Measurements from ENCODE around the gene ZBP1. TPM values are rescaled to one million over a fixed set of nuclear protein-coding genes. Genes with fewer than 3 reads are reported as not detected.

The ZBP1 gene
- total and polyA plus RNA-seq, 5 donors from 2014 or later: 12.4 to 67.0 (median 24.8) TPM

- H3K9me3 ChIP-seq (ENCODE audit: control insufficient read depth in 2 of 2, low read length in 2 of 2): no peaks in the 10 kb centered on the region
- Mint-ChIP-seq H3K27ac (no peak overlapping the region), H3K36me3 (peaks cover 36% of the 10 kb centered on the region), H3K27me3 (peaks cover 4% of the 10 kb centered on the region), H3K4me1 (peaks cover 0 to 11% (median 4%) of the 10 kb centered on the region in 4 donors), H3K4me3 (no peak overlapping the region), H3K9me3 (no peaks in the 10 kb centered on the region)
- no peak for DNase-seq
- peaks cover 7% of the 10 kb centered on the region for H3K4me1 ChIP-seq (ENCODE audit: control insufficient read depth, insufficient read depth, low read length, poor library complexity, severe bottlenecking)
- ATAC-seq (ENCODE audit: low read depth in 2 of 2): no peak
- H3K4me3 ChIP-seq (ENCODE audit: low read depth, low read length): no peak overlapping the region
- H3K27me3 ChIP-seq (ENCODE audit: control insufficient read depth, insufficient read depth, low read length): no peaks in the 10 kb centered on the region
- peaks cover 84% of the 10 kb centered on the region for H3K36me3 ChIP-seq (ENCODE audit: control insufficient read depth, insufficient read depth, low read length)
- H3K27ac ChIP-seq (ENCODE audit: insufficient read depth, low read length, poor library complexity, severe bottlenecking): no peak overlapping the region
Observed at GRCh38 chr20:57611586-57612311, 8.5 kb downstream of the ZBP1 start.

DNA sequence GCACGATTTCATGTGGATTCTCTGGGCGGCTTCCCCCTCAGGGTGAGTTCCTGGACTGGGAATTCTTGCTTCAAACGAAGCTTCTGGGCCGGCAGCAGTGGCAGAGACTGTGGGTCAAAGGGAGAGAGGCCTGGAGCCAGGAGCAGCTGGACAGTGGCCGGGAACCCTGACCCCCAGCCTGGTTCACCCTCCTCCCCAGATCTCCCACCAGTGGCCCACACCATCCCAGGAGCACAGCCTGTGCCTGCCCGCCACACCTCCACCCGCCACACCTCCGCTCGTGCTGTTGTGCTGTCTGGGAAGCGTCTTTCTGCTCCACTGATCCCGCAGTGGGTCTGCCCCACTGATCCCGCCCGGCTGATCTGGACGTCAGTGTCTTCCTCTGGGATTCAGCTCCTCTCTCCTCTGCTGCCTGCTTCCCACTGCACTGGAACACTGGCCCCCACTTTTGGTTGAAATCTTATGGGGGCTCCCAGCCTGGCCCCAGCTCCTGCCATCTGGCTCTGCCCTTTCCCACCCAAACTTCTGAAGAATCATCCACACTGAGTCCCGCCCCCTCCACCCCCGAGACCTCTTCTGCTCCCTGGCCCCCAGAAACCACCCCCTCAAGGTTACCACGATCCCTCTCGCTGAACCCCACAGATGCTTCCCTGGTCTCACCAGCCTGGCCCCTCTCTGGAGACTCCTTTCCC is 9.8 kb downstream of the ZBP1 start:
- Histone ChIP-seq H3K9me3 (ENCODE audit: control insufficient read depth in 2 of 2, low read length in 2 of 2) (no peaks in the 10 kb centered on the region), H3K4me1 (ENCODE audit: control insufficient read depth, insufficient read depth, low read length, poor library complexity, severe bottlenecking) (no peaks in the 10 kb centered on the region), H3K27ac (ENCODE audit: insufficient read depth, low read length, poor library complexity, severe bottlenecking) (no peak overlapping the region), H3K4me3 (ENCODE audit: low read depth, low read length) (no peak overlapping the region), H3K36me3 (ENCODE audit: control insufficient read depth, insufficient read depth, low read length) (peaks cover 82% of the 10 kb centered on the region), H3K27me3 (ENCODE audit: control insufficient read depth, insufficient read depth, low read length) (no peaks in the 10 kb centered on the region)
- Mint-ChIP-seq H3K4me3 (no peak overlapping the region), H3K9me3 (no peaks in the 10 kb centered on the region), H3K36me3 (peaks cover 33% of the 10 kb centered on the region), H3K27me3 (peaks cover 4% of the 10 kb centered on the region), H3K4me1 (peaks cover 0 to 7% (median 4%) of the 10 kb centered on the region in 4 donors), H3K27ac (no peak overlapping the region)
- DNase-seq (no peak), ATAC-seq (ENCODE audit: low read depth in 2 of 2) (no peak)

GRCh38 chr20:57609842-57610167 is 10.4 kb downstream of the ZBP1 start:
- Histone ChIP-seq H3K4me3 (ENCODE audit: low read depth, low read length) (no peak overlapping the region), H3K9me3 (ENCODE audit: control insufficient read depth in 2 of 2, low read length in 2 of 2) (no peaks in the 10 kb centered on the region), H3K36me3 (ENCODE audit: control insufficient read depth, insufficient read depth, low read length) (peaks cover 81% of the 10 kb centered on the region), H3K4me1 (ENCODE audit: control insufficient read depth, insufficient read depth, low read length, poor library complexity, severe bottlenecking) (no peaks in the 10 kb centered on the region), H3K27ac (ENCODE audit: insufficient read depth, low read length, poor library complexity, severe bottlenecking) (no peak overlapping the region), H3K27me3 (ENCODE audit: control insufficient read depth, insufficient read depth, low read length) (no peaks in the 10 kb centered on the region)
- DNase-seq (no peak), ATAC-seq (ENCODE audit: low read depth in 2 of 2) (no peak)
- Mint-ChIP-seq H3K4me1 (peaks cover 0 to 8% (median 6%) of the 10 kb centered on the region in 4 donors), H3K27ac (no peak overlapping the region), H3K4me3 (no peak overlapping the region), H3K9me3 (no peaks in the 10 kb centered on the region), H3K27me3 (peaks cover 4% of the 10 kb centered on the region), H3K36me3 (peaks cover 39% of the 10 kb centered on the region)

GRCh38 chr20:57609086-57609841 is 11.0 kb downstream of the ZBP1 start:
- no peaks in the 10 kb centered on the region for H3K4me1 ChIP-seq (ENCODE audit: control insufficient read depth, insufficient read depth, low read length, poor library complexity, severe bottlenecking)
- peaks cover 76% of the 10 kb centered on the region for H3K36me3 ChIP-seq (ENCODE audit: control insufficient read depth, insufficient read depth, low read length)
- Mint-ChIP-seq H3K9me3 (no peaks in the 10 kb centered on the region), H3K4me1 (peaks cover 0 to 10% (median 6%) of the 10 kb centered on the region in 4 donors), H3K27me3 (peaks cover 4% of the 10 kb centered on the region), H3K4me3 (no peak overlapping the region), H3K36me3 (peaks cover 41% of the 10 kb centered on the region), H3K27ac (peak overlapping the region in 1 of 3 donors; percentile 73)
- DNase-seq: no peak
- no peak overlapping the region for H3K27ac ChIP-seq (ENCODE audit: insufficient read depth, low read length, poor library complexity, severe bottlenecking)
- no peak for ATAC-seq (ENCODE audit: low read depth in 2 of 2)
- no peaks in the 10 kb centered on the region for H3K27me3 ChIP-seq (ENCODE audit: control insufficient read depth, insufficient read depth, low read length)
- no peaks in the 10 kb centered on the region for H3K9me3 ChIP-seq (ENCODE audit: control insufficient read depth in 2 of 2, low read length in 2 of 2)
- H3K4me3 ChIP-seq (ENCODE audit: low read depth, low read length): no peak overlapping the region

GRCh38 chr20:57608516-57608915 is 11.7 kb downstream of the ZBP1 start:
- H3K4me1 ChIP-seq (ENCODE audit: control insufficient read depth, insufficient read depth, low read length, poor library complexity, severe bottlenecking): no peaks in the 10 kb centered on the region
- peaks cover 4% of the 10 kb centered on the region for H3K27me3 Mint-ChIP-seq
- H3K4me3 Mint-ChIP-seq: no peak overlapping the region
- no peak overlapping the region for H3K27ac Mint-ChIP-seq
- no peaks in the 10 kb centered on the region for H3K9me3 ChIP-seq (ENCODE audit: control insufficient read depth in 2 of 2, low read length in 2 of 2)
- ATAC-seq (ENCODE audit: low read depth in 2 of 2) (no peak), DNase-seq (no peak)
- no peak overlapping the region for H3K27ac ChIP-seq (ENCODE audit: insufficient read depth, low read length, poor library complexity, severe bottlenecking)
- no peak overlapping the region for H3K4me3 ChIP-seq (ENCODE audit: low read depth, low read length)
- H3K4me1 Mint-ChIP-seq: peaks cover 0 to 10% (median 6%) of the 10 kb centered on the region in 4 donors
- no peaks in the 10 kb centered on the region for H3K27me3 ChIP-seq (ENCODE audit: control insufficient read depth, insufficient read depth, low read length)
- no peaks in the 10 kb centered on the region for H3K9me3 Mint-ChIP-seq
- peaks cover 41% of the 10 kb centered on the region for H3K36me3 Mint-ChIP-seq
- peaks cover 70% of the 10 kb centered on the region for H3K36me3 ChIP-seq (ENCODE audit: control insufficient read depth, insufficient read depth, low read length)

DNA sequence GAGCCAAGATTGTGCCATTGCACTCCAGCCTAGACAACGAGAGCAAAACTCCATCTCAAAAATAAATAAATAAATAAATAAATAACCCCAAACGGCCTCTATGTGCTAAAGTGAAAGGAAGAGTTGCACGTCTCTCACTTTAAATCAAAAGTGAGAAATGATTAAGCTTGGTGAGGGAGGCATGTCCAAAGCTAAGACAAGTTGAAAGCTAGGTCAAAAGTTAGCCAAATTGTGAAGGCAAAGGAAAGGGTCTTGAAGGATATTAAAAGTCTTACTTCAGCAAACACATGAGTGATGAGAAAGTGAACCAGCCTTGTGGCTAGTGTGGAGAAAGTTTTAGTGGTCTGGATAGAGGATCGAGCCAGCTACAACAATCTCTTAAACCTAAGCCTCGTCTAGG is 14.3 kb downstream of the ZBP1 start:
- peaks cover 0 to 10% (median 6%) of the 10 kb centered on the region in 4 donors for H3K4me1 Mint-ChIP-seq
- H3K27ac Mint-ChIP-seq: peak overlapping the region in 1 of 3 donors; percentile 48
- no peaks in the 10 kb centered on the region for H3K27me3 ChIP-seq (ENCODE audit: control insufficient read depth, insufficient read depth, low read length)
- H3K36me3 Mint-ChIP-seq: peaks cover 35% of the 10 kb centered on the region
- H3K27ac ChIP-seq (ENCODE audit: insufficient read depth, low read length, poor library complexity, severe bottlenecking): no peak overlapping the region
- H3K4me3 ChIP-seq (ENCODE audit: low read depth, low read length): no peak overlapping the region
- peaks cover 2% of the 10 kb centered on the region for H3K27me3 Mint-ChIP-seq
- H3K4me1 ChIP-seq (ENCODE audit: control insufficient read depth, insufficient read depth, low read length, poor library complexity, severe bottlenecking): no peaks in the 10 kb centered on the region
- H3K9me3 ChIP-seq (ENCODE audit: control insufficient read depth in 2 of 2, low read length in 2 of 2): no peaks in the 10 kb centered on the region
- no peaks in the 10 kb centered on the region for H3K9me3 Mint-ChIP-seq
- peaks cover 48% of the 10 kb centered on the region for H3K36me3 ChIP-seq (ENCODE audit: control insufficient read depth, insufficient read depth, low read length)
- no peak for ATAC-seq (ENCODE audit: low read depth in 2 of 2)
- no peak for DNase-seq
- no peak overlapping the region for H3K4me3 Mint-ChIP-seq

DNA sequence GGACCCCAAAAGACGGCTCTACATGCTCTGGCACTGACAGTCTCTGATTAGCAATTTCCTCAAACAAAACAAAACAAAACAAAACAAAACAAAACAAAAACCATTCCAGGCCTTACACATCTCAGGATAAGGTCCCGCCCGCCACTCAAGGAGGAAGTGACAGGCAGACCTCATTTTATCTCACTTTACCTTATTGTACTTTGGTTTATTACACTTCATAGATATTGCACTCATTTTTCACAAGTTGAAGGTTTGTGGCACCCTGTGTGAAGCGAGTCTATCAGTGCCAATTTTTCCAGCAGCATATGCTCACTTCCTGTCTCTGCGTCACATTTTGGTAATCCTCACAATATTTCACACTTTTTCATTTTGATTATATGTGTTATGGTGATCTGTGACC is 15.2 kb downstream of the ZBP1 start:
- H3K27ac Mint-ChIP-seq: peak overlapping the region in 2 of 3 donors; percentile 43 to 71
- H3K36me3 Mint-ChIP-seq: peaks cover 30% of the 10 kb centered on the region
- Histone ChIP-seq H3K27ac (ENCODE audit: insufficient read depth, low read length, poor library complexity, severe bottlenecking) (no peak overlapping the region), H3K36me3 (ENCODE audit: control insufficient read depth, insufficient read depth, low read length) (peaks cover 42% of the 10 kb centered on the region), H3K9me3 (ENCODE audit: control insufficient read depth in 2 of 2, low read length in 2 of 2) (no peaks in the 10 kb centered on the region), H3K4me1 (ENCODE audit: control insufficient read depth, insufficient read depth, low read length, poor library complexity, severe bottlenecking) (no peaks in the 10 kb centered on the region), H3K27me3 (ENCODE audit: control insufficient read depth, insufficient read depth, low read length) (no peaks in the 10 kb centered on the region), H3K4me3 (ENCODE audit: low read depth, low read length) (no peak overlapping the region)
- ATAC-seq (ENCODE audit: low read depth in 2 of 2) (no peak), DNase-seq (no peak)
- no peaks in the 10 kb centered on the region for H3K9me3 Mint-ChIP-seq
- no peaks in the 10 kb centered on the region for H3K27me3 Mint-ChIP-seq
- no peak overlapping the region for H3K4me3 Mint-ChIP-seq
- H3K4me1 Mint-ChIP-seq: peaks cover 0 to 10% (median 6%) of the 10 kb centered on the region in 4 donors

Data from CD4-positive, CD25-positive, alpha-beta regulatory T cell (primary cell).